ENCODE data around the gene OR14C36. TPM values are rescaled to one million over a fixed set of nuclear protein-coding genes. Genes with fewer than 3 reads are reported as not detected.

Gene OR14C36
- total RNA-seq, 1 donor from 2014 or later = not detected

DNA sequence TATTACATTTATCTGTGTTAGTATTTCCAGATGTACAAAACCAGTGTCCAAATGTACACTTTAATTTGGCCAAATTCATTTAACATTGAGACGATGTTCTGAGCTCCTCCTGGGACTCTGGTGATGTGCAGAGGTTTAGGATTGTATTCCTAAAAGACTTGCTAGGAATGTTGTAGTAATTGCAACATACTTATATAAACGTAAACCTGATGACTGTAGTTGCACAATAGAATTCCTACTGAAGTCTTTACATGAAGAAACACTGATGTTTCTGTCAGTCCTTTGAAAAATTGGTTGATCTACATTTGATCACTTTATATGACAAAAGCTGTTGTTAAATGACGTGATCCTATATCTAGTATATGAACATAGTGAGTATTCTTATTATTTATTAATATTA is 5.1 kb upstream of the OR14C36 start:
- TF ChIP-seq, protein P1, sequence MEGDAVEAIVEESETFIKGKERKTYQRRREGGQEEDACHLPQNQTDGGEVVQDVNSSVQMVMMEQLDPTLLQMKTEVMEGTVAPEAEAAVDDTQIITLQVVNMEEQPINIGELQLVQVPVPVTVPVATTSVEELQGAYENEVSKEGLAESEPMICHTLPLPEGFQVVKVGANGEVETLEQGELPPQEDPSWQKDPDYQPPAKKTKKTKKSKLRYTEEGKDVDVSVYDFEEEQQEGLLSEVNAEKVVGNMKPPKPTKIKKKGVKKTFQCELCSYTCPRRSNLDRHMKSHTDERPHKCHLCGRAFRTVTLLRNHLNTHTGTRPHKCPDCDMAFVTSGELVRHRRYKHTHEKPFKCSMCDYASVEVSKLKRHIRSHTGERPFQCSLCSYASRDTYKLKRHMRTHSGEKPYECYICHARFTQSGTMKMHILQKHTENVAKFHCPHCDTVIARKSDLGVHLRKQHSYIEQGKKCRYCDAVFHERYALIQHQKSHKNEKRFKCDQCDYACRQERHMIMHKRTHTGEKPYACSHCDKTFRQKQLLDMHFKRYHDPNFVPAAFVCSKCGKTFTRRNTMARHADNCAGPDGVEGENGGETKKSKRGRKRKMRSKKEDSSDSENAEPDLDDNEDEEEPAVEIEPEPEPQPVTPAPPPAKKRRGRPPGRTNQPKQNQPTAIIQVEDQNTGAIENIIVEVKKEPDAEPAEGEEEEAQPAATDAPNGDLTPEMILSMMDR (IDR thresholded peaks at IDR 0.05) = no peak
- Histone ChIP-seq H3K4me1 (no peaks in the 10 kb centered on the region), H3K4me3 (no peak overlapping the region), H3K27ac (no peak overlapping the region), H3K9me3 (no peaks in the 10 kb centered on the region), H3K36me3 (no peaks in the 10 kb centered on the region), H3K27me3 (no peaks in the 10 kb centered on the region)
- no peak for DNase-seq (ENCODE audit: low spot score in 2 of 2)
- intact Hi-C loops (cut with DNase I) = no loop called here

DNA sequence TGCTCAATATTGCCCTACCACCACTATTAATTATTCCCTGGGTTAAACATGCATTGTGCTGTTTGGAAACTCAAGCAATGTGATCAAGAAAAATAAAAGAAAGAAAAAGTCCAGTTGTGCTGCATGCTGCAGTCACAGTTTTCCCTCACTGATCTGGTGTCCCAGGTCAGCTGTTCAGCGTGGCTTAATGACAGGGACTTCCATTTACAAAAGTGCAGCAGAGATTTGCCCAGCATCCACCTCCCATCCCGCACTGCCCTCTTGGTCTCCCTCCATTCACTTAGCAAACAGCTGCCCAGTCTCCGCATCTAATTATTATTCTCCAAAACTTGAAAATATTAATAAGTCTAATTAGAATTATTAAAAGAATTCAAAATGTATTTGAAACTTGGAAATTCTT is 10.8 kb downstream of the OR14C36 start:
- no peaks in the 10 kb centered on the region for H3K9me3 ChIP-seq
- TF ChIP-seq, protein P1 (IDR thresholded peaks at IDR 0.05) = no peak
- intact Hi-C loops (cut with DNase I) = no loop called here
- no peaks in the 10 kb centered on the region for H3K4me1 ChIP-seq
- no peak overlapping the region for H3K4me3 ChIP-seq
- no peak overlapping the region for H3K27ac ChIP-seq
- no peaks in the 10 kb centered on the region for H3K27me3 ChIP-seq
- H3K36me3 ChIP-seq = no peaks in the 10 kb centered on the region
- no peak for DNase-seq (ENCODE audit: low spot score in 2 of 2)

DNA sequence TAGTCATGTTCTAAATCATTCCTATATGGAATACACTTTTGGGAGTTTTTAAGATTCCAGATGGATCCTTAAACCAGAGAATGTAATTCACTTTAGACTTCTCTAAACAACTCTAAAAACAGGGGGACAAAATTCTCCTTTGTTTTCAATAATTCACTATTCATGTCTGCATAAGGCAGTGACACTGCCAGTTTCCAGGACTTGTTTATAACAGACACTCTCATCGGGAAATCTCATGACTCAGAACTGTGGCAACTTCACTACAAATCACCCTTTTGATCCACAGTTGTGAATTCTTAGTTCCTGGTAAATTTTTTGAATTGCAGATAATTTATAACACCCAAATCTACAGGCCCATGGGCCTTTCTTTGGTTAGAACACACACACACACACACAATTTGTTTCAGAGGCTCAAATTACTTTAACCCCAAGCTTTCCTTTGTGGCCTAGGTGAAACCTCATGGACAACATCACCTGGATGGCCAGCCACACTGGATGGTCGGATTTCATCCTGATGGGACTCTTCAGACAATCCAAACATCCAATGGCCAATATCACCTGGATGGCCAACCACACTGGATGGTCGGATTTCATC is 12.6 kb downstream of the OR14C36 start, which contains the start of gene OR2T4:
Gene OR2T4 (plus strand): TSS at position 545 of the 595 bp plus-strand sequence. CDS start 0 bp downstream, at position 545.
- Histone ChIP-seq H3K27me3 (no peaks in the 10 kb centered on the region), H3K4me3 (no peak within 1 kb of the TSS), H3K27ac (no peak within 1 kb of the TSS), H3K9me3 (peaks cover 0 to 3% of the 10 kb centered on the region in 2 donors), H3K4me1 (no peaks in the 10 kb centered on the region), H3K36me3 (no peaks in the 10 kb centered on the region)
- TF ChIP-seq, protein P1 (IDR thresholded peaks at IDR 0.05) = no peak
- intact Hi-C loops (cut with DNase I) = no loop called here
- no peak for DNase-seq (ENCODE audit: low spot score in 2 of 2)

DNA sequence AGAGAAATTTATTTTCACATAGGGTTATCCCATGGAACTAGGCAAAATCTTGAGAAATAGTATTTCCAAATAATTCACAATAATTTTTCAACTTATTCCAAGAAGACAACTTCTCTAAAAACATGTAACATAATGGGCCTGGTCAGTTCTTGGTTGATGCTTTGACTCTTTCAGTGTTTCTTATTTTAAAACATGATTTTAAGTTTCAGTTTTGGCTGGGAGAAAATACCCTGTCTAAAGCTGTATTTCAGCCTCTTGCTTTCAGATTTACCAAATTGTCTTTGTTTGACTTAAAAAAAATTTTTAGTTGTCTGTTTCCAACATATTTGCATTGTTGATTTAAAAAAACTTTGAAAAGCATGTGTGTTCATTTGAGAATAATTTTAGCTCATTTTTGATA is 18.0 kb downstream of the OR14C36 start:
- Histone ChIP-seq H3K4me3 (no peak overlapping the region), H3K4me1 (no peaks in the 10 kb centered on the region), H3K27ac (no peak overlapping the region), H3K27me3 (no peaks in the 10 kb centered on the region), H3K36me3 (no peaks in the 10 kb centered on the region), H3K9me3 (peaks cover 0 to 3% of the 10 kb centered on the region in 2 donors)
- TF ChIP-seq, protein P1 (IDR thresholded peaks at IDR 0.05) = no peak
- intact Hi-C loops (cut with DNase I) = no loop called here
- no peak for DNase-seq (ENCODE audit: low spot score in 2 of 2)

DNA sequence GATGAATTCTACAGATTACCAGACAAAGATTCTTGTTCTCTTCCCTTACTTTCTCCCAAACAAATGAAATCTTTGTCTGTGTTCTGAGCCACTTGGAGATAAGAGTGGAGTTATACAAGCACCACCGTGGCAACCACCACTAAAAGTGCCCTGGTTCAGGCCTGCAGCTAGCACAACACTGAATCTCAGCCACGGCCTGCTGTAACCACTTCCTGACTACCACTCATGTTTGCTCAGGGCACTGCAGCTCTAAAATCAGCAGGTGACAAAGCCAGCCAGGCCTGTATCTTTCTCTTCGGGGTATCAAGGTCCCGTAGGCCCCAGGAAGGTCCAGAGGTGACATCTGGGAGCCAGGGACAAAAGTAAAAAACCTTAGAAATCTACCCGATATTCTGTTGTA is 23.8 kb downstream of the OR14C36 start:
- intact Hi-C loops (cut with DNase I) = no loop called here
- no peaks in the 10 kb centered on the region for H3K36me3 ChIP-seq

More for the DNA sequence above, 23.8 kb downstream of the OR14C36 start:
- no peak overlapping the region for H3K4me3 ChIP-seq
- no peaks in the 10 kb centered on the region for H3K27me3 ChIP-seq
- no peaks in the 10 kb centered on the region for H3K9me3 ChIP-seq
- TF ChIP-seq, protein P1 (IDR thresholded peaks at IDR 0.05) = no peak
- no peaks in the 10 kb centered on the region for H3K4me1 ChIP-seq
- no peak for DNase-seq (ENCODE audit: low spot score in 2 of 2)
- H3K27ac ChIP-seq = no peak overlapping the region

Measured in ascending aorta (tissue), 2 donors.